Stimulated activated CD4-positive, alpha-beta T cell treated with anti-CD3 and anti-CD28 coated beads, Interleukin-15, amount 100 ng/mL, for 24 hours (primary cell): ENCODE results near the gene UNG.
A peak's percentile ranks its signal among the peaks of the same experiment; 100 is the strongest.
"Not testable (repeated sequence)": the region's sequence is repeated elsewhere in the genome, so short reads cannot be mapped to it uniquely, and the experiment has no call there.

Experiments
- DNase-seq: peaks from one replicate; pipeline ENCODE4 v3.0.0-alpha.2; 2020

The UNG gene

GRCh38 chr12:109097435-109098182 lies at the start of gene UNG:
Gene UNG (plus strand): TSS chr12:109097597. CDS start chr12:109097680, 83 bp downstream.
- DNase-seq = peak; percentile 98

GRCh38 chr12:109048706-109049105 lies 48.7 kb upstream of the UNG start:
- DNase-seq = not testable (repeated sequence)

- not testable (repeated sequence) for DNase-seq
These were observed 47.6 kb upstream of the UNG start for GRCh38 chr12:109049794-109050193.

GRCh38 chr12:109052097-109052413 lies 45.3 kb upstream of the UNG start:
- no peak for DNase-seq

GRCh38 chr12:109052414-109053323 lies 44.7 kb upstream of the UNG start, which contains the start of gene USP30:
Gene USP30 (plus strand): TSS chr12:109052576. CDS start chr12:109052679, 103 bp downstream.
- DNase-seq = peak; percentile 88

GRCh38 chr12:109053382-109054123 lies 43.8 kb upstream of the UNG start:
- DNase-seq = peak; percentile 26

GRCh38 chr12:109054124-109054513 lies 43.3 kb upstream of the UNG start:
- DNase-seq = not testable (repeated sequence)

- no peak for DNase-seq
These were observed 42.9 kb upstream of the UNG start for GRCh38 chr12:109054520-109054919.

GRCh38 chr12:109056891-109057290 lies 40.5 kb upstream of the UNG start:
- no peak for DNase-seq

- no peak for DNase-seq
These were observed 40.0 kb upstream of the UNG start for GRCh38 chr12:109057376-109057775.

GRCh38 chr12:109058773-109059172 lies 38.6 kb upstream of the UNG start:
- no peak for DNase-seq

GRCh38 chr12:109064143-109064542 lies 33.3 kb upstream of the UNG start:
- no peak for DNase-seq

GRCh38 chr12:109065154-109065852 lies 32.1 kb upstream of the UNG start:
- DNase-seq = no peak

- no peak for DNase-seq
These were observed 31.6 kb upstream of the UNG start for GRCh38 chr12:109065853-109066193.

- DNase-seq = no peak
These were observed 27.8 kb upstream of the UNG start for GRCh38 chr12:109069307-109070271.

GRCh38 chr12:109074866-109075265 lies 22.5 kb upstream of the UNG start:
- no peak for DNase-seq

- DNase-seq = no peak
These were observed 14.6 kb upstream of the UNG start for GRCh38 chr12:109082751-109083150.

GRCh38 chr12:109084425-109084824 lies 13.0 kb upstream of the UNG start:
- no peak for DNase-seq

GRCh38 chr12:109085590-109085989 lies 11.8 kb upstream of the UNG start:
- no peak for DNase-seq

- DNase-seq = no peak
These were observed 10.1 kb upstream of the UNG start for GRCh38 chr12:109087250-109087649.

- DNase-seq = no peak
These were observed 8.6 kb upstream of the UNG start for GRCh38 chr12:109088818-109089217.

- DNase-seq = no peak
These were observed 7.7 kb upstream of the UNG start for GRCh38 chr12:109089683-109090082.
